ENCODE measurements around the gene SPRY1. TPM values are rescaled to one million over a fixed set of nuclear protein-coding genes. Genes with fewer than 3 reads are reported as not detected.

Gene SPRY1
- total RNA-seq, 2 donors from 2014 or later: 9.1 to 18.5 TPM

- H3K27me3 Mint-ChIP-seq (ENCODE audit: insufficient read depth): no peaks in the 10 kb centered on the region
- Histone ChIP-seq H3K4me1 (ENCODE audit: control insufficient read depth, insufficient read depth, low read length) (peaks cover 4% of the 10 kb centered on the region), H3K9me3 (ENCODE audit: control insufficient read depth, low read length) (no peaks in the 10 kb centered on the region), H3K27me3 (ENCODE audit: control insufficient read depth, insufficient read depth, low read length, poor library complexity, severe bottlenecking) (no peaks in the 10 kb centered on the region), H3K9ac (ENCODE audit: extremely low read depth, low read length, poor library complexity, severe bottlenecking) (no peak overlapping the region), H3K36me3 (ENCODE audit: control insufficient read depth, insufficient read depth, low read length) (no peaks in the 10 kb centered on the region), H3K27ac (ENCODE audit: low read depth, low read length) (no peak overlapping the region), H3K4me3 (ENCODE audit: low read length) (no peak overlapping the region)
- WGBS, 2 experiments (ENCODE audit: insufficient coverage in 1 of 2, insufficient read length in 1 of 2): 89 to 95% methylated on average over 4 to 6 of the region's 6 CpGs
- no peak for DNase-seq
- no peak overlapping the region for H3K4me3 Mint-ChIP-seq
- H3K27ac Mint-ChIP-seq: no peak overlapping the region
- no peaks in the 10 kb centered on the region for H3K36me3 Mint-ChIP-seq (ENCODE audit: low read depth)
- TF ChIP-seq CTCF (conservative IDR thresholded peaks at IDR 0.05): no peak
- H3K4me1 Mint-ChIP-seq: peaks cover 29% of the 10 kb centered on the region
- H3K9me3 Mint-ChIP-seq: no peaks in the 10 kb centered on the region
These were observed 42.9 kb upstream of the SPRY1 start for GRCh38 chr4:123353656-123354055.

GRCh38 chr4:123354701-123355100, 41.9 kb upstream of the SPRY1 start:
- no peak for TF ChIP-seq CTCF (conservative IDR thresholded peaks at IDR 0.05)
- no peaks in the 10 kb centered on the region for H3K27me3 Mint-ChIP-seq (ENCODE audit: insufficient read depth)

DNA sequence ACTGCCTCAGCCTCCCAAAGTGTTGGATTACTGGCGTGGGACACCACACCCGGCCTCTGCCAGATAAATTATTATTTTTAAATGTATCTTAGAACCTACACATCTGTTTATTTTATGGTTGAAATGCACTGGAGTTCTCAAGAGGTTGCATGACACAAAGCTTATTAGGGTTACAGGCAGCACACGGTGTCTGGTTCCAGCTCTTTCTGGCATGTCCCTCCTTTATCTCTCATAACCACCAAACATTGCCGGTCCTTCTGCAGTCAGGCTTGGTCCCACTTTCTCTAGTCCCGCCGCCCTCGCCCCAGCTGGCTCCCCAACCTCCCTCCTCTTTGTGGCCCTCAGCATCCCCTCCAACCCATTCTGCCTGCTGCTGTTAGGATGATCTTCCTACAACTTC, 39.7 kb upstream of the SPRY1 start:
- Mint-ChIP-seq H3K27me3 (ENCODE audit: insufficient read depth) (no peaks in the 10 kb centered on the region), H3K27ac (no peak overlapping the region), H3K4me1 (peaks cover 6% of the 10 kb centered on the region), H3K9me3 (peaks cover under 1% of the 10 kb centered on the region), H3K36me3 (ENCODE audit: low read depth) (no peaks in the 10 kb centered on the region), H3K4me3 (no peak overlapping the region)
- no peak for TF ChIP-seq CTCF (conservative IDR thresholded peaks at IDR 0.05)
- no peak overlapping the region for H3K4me3 ChIP-seq (ENCODE audit: low read length)
- H3K9ac ChIP-seq (ENCODE audit: extremely low read depth, low read length, poor library complexity, severe bottlenecking): no peak overlapping the region
- no peaks in the 10 kb centered on the region for H3K27me3 ChIP-seq (ENCODE audit: control insufficient read depth, insufficient read depth, low read length, poor library complexity, severe bottlenecking)
- H3K27ac ChIP-seq (ENCODE audit: low read depth, low read length): no peak overlapping the region
- H3K9me3 ChIP-seq (ENCODE audit: control insufficient read depth, low read length): no peaks in the 10 kb centered on the region
- 94 to 100% methylated on average over 2 to 6 of the region's 7 CpGs for WGBS, 2 experiments (ENCODE audit: insufficient coverage in 1 of 2, insufficient read length in 1 of 2)
- no peaks in the 10 kb centered on the region for H3K4me1 ChIP-seq (ENCODE audit: control insufficient read depth, insufficient read depth, low read length)
- no peak for DNase-seq
- H3K36me3 ChIP-seq (ENCODE audit: control insufficient read depth, insufficient read depth, low read length): no peaks in the 10 kb centered on the region

More at GRCh38 chr4:123354701-123355100, 41.9 kb upstream of the SPRY1 start:
- Histone ChIP-seq H3K27me3 (ENCODE audit: control insufficient read depth, insufficient read depth, low read length, poor library complexity, severe bottlenecking) (no peaks in the 10 kb centered on the region), H3K27ac (ENCODE audit: low read depth, low read length) (no peak overlapping the region), H3K4me3 (ENCODE audit: low read length) (no peak overlapping the region), H3K9me3 (ENCODE audit: control insufficient read depth, low read length) (no peaks in the 10 kb centered on the region), H3K36me3 (ENCODE audit: control insufficient read depth, insufficient read depth, low read length) (no peaks in the 10 kb centered on the region), H3K9ac (ENCODE audit: extremely low read depth, low read length, poor library complexity, severe bottlenecking) (no peak overlapping the region), H3K4me1 (ENCODE audit: control insufficient read depth, insufficient read depth, low read length) (no peaks in the 10 kb centered on the region)
- 93 to 100% methylated on average over 2 to 5 of the region's 5 CpGs for WGBS, 2 experiments (ENCODE audit: insufficient coverage in 1 of 2, insufficient read length in 1 of 2)
- Mint-ChIP-seq H3K4me1 (peaks cover 22% of the 10 kb centered on the region), H3K4me3 (no peak overlapping the region), H3K27ac (no peak overlapping the region), H3K36me3 (ENCODE audit: low read depth) (no peaks in the 10 kb centered on the region), H3K9me3 (no peaks in the 10 kb centered on the region)
- no peak for DNase-seq

Data from endodermal cell (in vitro differentiated cells).